Cerebellar nuclear complex (tissue), 1 donor: ENCODE results near the gene HOXC13.

Experiments
- DNase-seq, 2 experiments: peaks; one replicate each; lab custom pipeline; 2025; lab: John Stamatoyannopoulos, UW

HOXC13 gene

DNA sequence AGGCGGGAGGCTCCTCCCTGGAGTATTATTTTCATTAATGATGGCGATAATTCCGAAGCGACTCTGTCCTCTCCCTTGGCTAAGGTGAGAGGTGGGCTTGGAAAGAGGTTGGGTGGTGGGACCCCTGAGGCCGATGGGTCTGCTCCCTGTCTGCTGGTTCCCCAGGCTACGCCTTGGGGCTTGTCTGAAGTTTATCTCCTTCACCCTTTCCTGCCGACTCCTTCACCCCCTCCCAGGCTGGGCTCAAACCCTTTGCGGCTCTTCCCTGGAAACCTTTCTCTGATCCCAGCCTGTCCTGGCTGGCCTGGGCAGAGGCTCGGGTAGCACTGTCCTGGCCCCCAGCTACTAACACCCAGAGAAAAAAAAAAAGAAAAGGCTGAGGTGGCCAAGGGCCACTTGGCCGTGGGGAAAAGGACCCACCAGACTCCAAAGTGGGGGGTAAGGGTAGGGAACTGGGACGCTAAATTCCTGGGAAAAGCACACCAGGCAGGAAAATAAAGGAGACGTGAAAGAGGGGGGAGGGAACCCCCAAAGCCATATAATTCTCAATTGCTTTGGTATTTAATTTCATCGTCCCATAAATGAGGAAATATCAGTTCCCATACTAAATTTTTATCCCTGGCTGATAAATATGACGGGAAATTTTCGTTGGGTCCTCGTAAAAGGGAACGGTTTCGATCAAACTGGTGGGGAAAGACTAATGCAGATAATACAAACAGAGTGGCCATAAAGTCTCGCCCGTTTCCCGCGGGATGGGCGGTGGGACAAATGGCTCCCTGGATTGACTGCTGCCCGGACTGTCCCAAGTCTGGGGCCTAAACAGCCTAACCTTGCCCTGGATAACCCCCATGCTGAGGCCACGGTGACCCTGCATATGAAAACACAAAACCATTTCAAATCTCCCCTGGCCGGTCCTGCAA lies 44.3 kb downstream of the HOXC13 start:
- DNase-seq = no peak

DNA sequence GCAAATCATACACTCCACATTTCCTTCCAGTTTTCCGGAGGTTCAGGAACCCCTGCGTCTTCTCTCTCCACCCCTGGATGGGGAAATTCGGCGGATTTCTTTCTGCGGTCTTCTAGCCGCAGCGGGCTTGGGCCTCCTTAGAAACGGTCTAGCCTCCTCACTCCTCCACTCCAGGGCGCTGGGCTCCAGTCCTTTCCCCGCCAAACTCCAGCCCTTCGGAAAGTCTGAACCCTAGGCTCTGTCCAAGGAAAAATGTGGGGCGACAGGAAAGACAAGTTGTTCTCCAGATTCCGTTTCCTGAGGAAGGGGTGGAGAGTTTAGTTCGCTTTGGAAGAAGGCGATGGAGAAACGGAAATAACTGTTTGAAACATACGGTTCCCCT lies 44.9 kb downstream of the HOXC13 start:
- no peak for DNase-seq

DNA sequence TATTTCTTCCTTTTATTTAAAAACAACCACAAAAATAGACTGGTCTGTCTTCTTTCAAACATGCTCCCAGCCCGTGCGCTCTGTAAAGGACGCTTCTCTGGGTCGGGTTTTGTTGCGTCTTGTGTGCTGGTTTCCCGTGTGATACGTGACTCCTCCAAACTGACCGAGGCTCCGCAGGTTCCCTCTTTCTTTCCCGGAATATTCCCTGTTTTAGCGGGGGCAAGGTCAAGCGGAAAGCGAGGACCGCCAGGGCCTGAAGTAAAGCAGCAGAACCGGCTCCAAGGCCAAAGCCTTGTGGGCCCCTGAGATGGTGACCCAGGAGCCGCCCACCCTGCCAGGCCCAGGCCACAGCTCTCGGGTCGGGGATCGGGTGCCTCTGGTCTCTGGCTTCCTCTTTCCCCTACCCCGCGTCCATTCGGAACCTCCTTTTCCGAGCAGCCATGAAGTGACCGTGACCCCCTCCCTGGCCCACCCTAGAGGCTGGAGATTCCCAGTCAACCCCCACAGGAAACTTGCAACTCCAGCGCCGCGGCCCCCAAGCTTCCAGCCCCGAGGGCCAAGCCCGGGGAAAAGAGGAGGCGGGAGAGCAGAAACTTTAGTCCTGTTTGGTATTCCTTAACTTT lies 45.4 kb downstream of the HOXC13 start:
- DNase-seq = no peak

DNA sequence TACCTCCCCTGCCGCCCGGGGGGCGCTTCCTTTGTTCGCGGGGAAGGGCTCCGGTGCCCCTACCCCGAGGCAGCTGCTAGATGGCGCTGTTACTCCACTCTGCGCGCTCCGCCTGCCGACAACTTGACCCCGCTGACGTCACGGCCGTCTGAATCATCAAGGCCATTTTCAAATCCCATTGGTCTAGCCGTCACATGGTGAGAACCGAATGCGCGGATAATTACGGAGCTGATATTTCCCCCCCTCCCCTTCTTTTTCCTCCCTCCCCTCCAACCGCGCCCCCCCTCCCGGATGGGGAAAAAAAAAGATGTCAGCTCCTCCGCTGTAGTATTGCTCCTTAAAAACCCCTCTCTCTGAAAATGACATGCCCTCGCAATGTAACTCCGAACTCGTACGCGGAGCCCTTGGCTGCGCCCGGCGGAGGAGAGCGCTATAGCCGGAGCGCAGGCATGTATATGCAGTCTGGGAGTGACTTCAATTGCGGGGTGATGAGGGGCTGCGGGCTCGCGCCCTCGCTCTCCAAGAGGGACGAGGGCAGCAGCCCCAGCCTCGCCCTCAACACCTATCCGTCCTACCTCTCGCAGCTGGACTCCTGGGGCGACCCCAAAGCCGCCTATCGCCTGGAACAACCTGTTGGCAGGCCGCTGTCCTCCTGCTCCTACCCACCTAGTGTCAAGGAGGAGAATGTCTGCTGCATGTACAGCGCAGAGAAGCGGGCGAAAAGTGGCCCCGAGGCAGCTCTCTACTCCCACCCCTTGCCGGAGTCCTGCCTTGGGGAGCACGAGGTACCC lies 46.5 kb downstream of the HOXC13 start, which contains the start of gene HOXC10:
Gene HOXC10, plus strand, starts transcription at position 246 of the 791 bp plus-strand sequence. Its CDS starts 114 bp downstream, at position 360.
- DNase-seq = no peak

DNA sequence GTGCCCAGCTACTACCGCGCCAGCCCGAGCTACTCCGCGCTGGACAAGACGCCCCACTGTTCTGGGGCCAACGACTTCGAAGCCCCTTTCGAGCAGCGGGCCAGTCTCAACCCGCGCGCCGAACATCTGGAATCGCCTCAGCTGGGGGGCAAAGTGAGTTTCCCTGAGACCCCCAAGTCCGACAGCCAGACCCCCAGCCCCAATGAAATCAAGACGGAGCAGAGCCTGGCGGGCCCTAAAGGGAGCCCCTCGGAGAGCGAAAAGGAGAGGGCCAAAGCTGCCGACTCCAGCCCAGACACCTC lies 47.0 kb downstream of the HOXC13 start:
- DNase-seq = no peak

DNA sequence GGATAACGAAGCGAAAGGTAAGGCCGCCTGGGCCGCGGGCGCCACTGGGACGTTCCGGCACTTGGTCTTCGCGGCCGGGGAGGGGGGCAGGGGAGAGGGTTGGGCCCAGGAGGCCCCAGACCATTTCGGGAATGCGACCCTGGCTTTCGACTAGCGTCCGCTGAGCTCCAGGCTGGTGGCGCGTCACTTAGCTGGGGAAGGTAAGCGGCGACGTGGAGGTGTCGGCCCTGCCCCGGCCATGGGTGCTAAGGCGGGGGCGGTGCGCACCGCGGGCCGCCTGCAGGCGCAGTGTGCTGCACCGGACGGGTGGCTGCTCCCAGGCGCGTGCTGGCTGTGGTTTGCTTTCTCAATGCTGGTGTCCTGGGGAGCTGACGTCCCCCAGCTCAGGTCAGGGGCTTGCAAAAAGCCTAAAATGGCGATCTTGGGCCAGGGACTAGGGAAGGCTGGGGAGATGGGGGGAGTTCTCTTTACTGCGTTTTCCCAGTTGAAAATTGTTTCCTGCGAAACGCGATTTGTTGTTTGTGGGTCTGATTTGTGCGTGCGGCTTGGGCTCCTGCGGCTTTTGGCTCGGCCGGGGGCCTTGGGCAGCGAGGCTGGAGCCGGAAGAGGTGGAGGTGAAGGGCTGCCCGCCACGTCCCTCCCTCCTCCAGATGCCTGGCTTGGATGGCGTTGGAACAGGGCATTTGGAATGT lies 47.5 kb downstream of the HOXC13 start:
- no peak for DNase-seq

DNA sequence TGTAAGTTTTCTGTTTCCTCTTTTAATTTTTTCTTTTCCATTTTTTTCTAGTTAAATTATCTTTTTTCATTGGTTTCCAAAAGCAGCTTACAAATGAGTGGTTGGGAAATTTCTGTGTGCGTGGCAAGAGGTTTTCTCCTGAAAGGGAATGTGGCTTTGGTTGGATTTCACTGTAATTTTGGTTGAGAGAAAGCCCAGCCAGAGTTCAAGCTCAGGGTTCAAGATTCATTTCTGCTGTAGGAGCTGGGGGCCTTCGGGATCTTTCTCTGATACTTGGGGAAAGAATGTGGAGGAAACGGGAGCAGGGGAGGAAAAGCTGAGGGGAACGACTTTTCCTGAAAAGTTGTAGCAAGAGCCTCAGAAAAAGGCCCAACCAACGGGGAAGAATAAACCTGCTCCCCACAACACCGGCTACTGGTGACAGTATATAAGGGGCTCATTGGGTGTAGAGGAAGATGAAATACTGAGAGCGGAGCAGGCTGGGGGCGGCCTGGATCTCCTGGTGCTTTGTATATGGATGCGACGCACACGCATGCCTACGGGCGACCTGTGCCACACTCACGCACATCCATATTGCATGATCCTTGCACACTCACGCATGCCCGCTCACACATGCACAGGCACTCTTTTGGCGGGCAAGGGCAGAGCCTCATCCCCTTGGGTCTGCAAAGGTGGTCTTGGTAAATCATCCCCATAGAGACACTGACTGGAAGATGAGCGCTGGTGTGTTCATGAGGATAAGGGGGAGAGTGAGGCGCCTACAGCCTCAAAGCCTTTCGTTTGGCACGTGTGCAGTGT lies 48.3 kb downstream of the HOXC13 start:
- DNase-seq = no peak

DNA sequence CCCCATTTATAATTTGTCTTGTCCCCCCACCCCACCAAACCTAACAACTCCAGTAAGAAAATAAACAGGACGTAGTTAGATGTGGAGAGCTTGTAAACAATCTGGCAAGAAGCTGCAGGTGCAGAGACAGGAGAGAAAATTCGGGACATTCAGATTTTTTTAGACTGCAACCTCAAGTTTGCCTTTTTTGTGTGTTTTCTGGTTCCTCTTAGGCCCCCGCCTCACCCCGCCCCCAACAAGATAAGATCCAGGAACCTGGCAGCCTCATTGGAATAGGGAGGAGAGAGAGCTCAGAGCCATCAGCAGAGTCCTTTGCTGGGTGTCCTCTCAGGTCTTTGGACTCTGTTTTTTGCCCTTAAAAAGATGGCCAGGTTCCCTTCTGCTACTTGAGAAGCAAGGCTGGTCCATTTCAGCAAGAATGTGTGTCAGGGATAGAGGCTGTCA lies 49.2 kb downstream of the HOXC13 start:
- DNase-seq = no peak

DNA sequence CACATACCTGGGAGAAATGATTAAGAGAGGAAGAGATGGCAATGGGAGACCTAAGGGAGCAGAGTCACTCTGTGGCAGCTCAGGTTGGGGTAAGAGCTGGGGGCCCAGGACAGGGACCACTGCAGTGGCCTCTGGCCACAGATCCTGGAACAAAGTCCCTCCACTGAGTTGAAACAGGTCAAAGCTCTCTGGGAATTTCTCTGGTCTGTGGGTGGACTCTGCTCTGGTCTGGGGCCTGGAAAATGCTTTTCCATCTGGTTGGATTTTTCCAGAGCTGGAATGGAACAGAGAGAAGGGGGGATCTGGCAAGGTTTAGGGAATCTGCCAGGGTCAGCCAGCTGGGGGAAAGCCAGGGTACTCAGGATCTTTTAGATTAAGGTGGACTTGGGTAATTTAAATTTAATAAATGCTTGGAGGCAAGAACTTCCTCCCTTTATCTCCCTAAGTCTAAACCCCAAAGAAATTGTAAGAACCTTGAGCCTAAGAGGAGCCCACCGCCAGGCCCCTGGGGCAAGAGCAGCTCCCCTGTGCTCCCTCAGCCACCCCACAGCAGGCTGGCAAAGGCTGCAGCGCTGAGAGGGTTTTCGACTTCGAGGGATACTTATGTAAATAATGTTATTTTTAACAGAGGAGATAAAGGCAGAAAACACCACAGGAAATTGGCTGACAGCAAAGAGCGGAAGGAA lies 50.1 kb downstream of the HOXC13 start:
- no peak for DNase-seq

DNA sequence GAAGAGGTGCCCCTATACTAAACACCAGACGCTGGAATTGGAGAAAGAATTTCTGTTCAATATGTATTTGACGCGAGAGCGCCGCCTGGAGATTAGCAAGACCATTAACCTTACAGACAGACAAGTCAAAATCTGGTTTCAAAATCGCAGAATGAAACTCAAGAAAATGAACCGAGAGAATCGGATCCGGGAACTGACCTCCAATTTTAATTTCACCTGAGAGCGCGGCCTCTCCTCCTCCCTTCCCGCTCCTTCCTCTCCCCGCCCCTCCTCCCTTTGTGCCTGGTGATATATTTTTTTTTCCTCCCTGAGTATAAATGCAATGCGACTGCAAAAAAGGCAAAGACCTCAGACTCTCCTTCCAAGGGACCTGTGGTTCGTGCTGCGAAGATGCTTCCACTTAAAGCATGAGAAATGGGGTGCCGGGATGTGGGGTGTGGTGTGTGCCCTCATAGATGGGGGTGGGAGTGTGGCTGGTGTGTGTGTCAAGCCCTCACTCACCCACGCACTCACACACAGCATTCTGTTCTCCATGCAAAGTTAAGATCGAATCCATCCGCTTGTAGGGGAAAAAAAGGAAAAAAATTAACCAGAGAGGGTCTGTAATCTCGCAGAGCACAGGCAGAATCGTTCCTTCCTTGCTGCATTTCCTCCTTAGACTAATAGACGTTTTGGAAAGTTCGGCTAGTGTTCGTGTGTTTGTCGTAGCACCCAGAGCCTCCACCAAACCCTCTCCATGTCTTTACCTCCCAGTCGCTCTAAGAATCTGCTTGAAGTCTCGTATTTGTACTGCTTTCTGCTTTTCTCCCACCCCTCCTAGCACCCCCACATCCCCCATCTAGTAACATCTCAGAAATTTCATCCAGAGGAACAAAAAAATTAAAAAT lies 50.8 kb downstream of the HOXC13 start:
- no peak for DNase-seq

DNA sequence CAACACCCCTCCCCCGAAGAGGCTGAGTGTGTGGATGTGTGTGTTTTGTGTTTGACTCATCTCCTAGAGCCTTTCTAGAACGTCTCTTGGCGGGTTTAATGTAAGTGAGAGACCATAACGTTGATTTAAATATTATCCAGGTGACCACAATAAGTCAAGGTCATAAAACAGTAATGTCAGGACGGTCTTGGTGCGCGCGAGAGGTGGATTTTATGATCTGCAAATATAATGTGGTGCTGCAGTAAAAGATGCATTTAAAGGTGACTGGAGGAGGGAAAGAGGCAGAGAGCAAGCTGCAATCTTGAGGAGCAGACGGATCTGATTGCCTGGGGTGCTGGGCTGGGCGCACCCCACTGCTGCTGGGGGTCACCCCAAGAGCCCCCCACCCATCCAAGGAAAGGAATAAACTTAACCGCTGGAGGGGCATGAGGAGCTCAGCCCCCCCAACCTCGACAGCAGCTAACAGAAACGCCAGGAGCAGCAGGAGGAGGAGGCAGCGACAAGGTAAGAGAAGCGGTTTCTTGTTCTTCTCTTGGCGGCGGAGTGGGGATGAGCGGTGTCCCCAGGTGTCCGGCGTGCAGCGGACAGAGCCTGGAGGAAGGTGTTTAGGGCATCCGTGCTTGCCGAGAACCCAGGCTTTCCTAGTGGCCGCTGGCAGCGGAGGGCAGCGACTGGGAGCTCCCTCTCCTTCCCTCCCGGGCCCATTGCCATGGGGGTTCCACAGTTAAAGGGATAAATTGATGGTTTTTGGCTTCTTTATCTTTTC lies 51.9 kb downstream of the HOXC13 start:
- no peak for DNase-seq

DNA sequence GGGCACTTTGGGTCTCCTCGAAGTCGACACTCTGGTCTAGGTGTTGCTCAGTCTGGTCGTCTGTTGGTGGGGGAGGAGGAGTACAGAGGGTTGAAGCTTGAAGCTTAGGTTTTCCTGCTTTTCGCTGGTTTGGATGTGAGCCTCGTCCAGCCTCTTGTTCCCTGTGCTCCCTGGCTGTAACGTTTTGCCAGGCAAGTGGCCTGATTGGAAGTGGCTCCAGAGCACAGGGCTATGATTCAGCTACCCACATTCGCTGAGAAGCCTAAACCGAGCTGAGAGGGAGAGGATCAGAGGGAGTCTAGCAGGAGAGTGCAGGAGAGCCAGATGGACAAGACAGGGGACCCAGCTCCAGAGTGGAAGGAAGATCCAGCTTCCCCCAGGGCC lies 52.4 kb downstream of the HOXC13 start:
- DNase-seq = no peak

DNA sequence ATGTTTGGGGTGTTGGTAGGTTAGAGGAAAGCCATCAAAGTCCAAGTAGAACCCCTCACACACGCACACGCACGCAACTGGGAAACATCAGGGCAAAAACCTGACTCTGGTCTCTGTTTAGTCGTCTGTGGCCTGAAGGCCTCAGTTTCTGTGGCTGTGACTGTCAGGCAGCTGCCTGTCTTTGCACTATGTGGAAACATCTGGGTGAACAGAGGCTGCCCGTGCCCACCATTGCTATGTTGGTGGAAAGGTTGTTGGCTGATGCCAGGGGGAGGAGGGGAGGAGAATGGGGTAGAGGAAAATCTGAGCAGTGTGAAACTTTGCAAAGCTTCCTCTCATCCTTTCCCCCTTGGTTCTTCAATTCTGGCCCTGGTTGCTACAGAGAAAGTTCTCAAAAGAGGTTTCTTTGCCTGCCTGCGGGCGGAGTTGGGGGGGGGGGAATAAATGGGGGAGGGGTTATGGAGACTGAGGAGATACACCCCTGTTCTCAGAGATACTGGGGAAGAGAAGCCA lies 53.8 kb downstream of the HOXC13 start:
- DNase-seq = no peak

DNA sequence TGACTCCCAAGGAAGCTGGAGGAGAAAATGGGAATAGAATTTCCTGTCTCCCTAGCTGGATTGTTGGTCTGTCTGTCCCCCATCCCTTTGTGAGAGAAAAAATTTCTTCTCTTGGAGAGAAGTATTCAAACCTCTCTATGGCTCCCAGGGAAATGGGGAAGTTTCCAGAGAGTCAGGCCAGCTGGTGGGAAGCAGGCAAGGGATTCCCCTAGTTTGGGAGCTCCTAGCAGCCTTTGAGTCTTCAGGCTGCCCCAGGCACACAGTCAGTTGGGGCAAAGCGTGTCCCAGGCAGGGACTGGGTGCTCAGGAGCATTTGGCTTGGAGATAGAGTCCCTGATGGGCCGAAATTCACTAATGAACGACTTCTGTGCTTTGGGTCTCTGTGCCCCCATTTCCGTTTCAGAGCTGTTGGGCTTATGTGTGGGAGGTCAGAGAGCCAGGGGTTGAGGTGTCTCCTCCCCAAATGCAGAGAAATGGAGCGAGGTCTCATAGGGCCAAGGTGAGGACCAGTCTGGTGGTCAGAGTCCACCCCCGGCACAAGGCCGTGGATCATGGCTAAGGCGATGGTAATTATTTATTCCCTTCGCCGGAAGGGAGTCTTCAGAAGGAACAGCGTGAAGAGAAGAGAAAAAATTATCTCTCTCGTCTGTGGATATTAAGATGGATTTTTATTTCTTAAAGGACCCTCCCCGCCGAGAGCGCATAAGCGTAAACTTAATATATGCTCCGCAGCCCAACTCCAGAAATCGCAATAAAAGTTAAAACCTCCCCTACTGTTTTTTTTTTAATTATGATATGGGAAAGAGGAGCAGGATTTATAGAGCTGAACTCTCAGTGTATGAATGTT lies 54.8 kb downstream of the HOXC13 start:
- no peak for DNase-seq

DNA sequence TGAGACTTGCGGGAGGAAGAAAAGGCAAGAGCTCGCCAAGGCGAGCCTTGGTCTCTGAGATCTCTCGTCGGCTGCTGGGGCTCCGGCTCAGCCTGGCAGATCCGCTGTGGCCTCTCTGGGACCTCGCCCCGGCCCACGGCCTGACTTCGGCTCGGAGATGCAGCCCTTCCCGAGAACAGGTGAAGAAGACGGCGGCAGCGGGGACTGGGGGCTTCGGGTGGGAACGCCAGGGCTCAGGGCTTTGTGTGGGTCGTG lies 55.3 kb downstream of the HOXC13 start:
- no peak for DNase-seq

DNA sequence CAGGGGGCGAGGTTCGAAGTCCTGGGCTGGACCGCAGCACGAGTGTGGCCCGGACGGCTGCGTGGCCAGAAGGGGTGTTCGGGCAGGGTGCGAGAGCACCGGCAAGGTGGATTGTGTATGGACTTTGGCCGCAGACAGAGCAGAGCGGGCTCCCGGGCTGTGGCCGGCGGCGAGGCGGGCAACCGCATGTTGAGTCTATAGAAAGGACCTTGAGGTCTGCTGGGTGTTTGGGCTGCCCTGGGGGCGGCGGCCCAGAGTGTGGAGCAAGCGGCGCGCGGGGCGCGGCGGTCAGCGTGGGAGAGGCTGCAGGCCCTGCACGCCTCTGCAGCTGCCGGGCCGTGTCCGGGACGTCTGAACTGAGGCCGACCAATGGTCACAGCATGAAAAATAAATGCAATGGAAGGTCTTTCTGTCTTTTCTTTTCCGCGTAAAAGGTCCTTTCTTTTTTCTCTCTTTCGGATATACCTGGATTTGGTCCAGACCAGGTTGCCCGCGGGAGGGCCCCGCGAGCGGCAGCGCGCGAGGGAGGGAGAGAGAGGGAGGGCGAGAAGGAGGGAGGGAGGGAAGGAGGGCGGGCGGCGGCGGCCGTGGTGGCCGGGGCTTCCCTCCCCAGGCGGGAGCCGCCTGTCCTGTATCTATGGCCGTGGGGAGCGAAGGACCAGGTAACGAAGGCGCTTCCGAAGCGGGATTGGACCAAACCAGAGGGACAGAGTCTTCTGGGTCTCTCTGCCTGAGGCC lies 55.8 kb downstream of the HOXC13 start:
- no peak for DNase-seq

DNA sequence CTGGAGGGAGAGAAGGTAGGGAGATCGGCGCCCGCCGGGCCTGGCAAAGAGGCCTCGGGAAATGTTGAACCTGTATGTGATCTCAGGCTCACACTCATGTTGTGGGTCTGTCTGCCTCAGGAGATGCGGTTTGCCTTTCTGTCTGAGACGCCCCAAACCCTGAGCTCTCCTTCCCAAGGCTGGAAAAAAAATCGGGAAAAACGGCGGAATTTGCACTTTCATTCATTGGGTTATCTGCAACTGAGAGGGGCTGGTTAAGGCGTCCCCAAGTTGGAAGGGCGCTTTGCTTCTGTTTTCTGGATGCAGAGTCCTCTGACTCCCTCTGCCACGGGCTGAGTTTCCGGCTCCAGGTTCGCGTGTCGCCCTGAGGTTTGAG lies 56.4 kb downstream of the HOXC13 start:
- DNase-seq = no peak
